DOHH2 (cell line): ENCODE data around the gene GALNT9.

Experiments
- H3F3A ChIP-seq: fragments of 200-600 bp; sonication (generic), shearing (Covaris generic); 2 replicates; pipeline ENCODE4 v1.6.0; 2016; ENCODE audit warnings: antibody characterized with exemption, mild to moderate bottlenecking; ENCODE audit not compliant: control insufficient read depth, insufficient read depth
- H3K27ac ChIP-seq: fragments of 200-600 bp; sonication (generic); 2 replicates; pipeline ENCODE4 v1.5.1; 2014; ENCODE audit warnings: low read depth, mild to moderate bottlenecking, low read length, moderate library complexity
- H3K27me3 ChIP-seq: fragments of 200-600 bp; sonication (generic); 2 replicates; pipeline ENCODE4 v1.6.1; 2014; ENCODE audit warnings: mild to moderate bottlenecking, low read length, mixed read lengths; ENCODE audit not compliant: control insufficient read depth
- H3K36me3 ChIP-seq: fragments of 200-600 bp; sonication (generic); 2 replicates; pipeline ENCODE4 v1.6.1; 2014; ENCODE audit warnings: mild to moderate bottlenecking, low read length, moderate library complexity, mixed read lengths; ENCODE audit not compliant: control insufficient read depth
- H3K4me1 ChIP-seq: fragments of 200-600 bp; sonication (generic); 2 replicates; pipeline ENCODE4 v1.6.1; 2014; ENCODE audit warnings: mild to moderate bottlenecking, low read length, mixed read lengths; ENCODE audit not compliant: control insufficient read depth
- H3K4me2 ChIP-seq: fragments of 200-600 bp; sonication (generic); 2 replicates; pipeline ENCODE4 v1.6.0; 2014; ENCODE audit warnings: mild to moderate bottlenecking, low read length, moderate library complexity
- H3K4me3 ChIP-seq: fragments of 200-600 bp; sonication (generic); 2 replicates; pipeline ENCODE4 v1.5.1; 2014; ENCODE audit warnings: mild to moderate bottlenecking, low read length, mixed read lengths
- H3K79me2 ChIP-seq: fragments of 200-600 bp; sonication (generic); 2 replicates; pipeline ENCODE4 v1.6.1; 2014; ENCODE audit warnings: mild to moderate bottlenecking, low read length, mixed read lengths; ENCODE audit not compliant: control insufficient read depth
- H3K9me2 ChIP-seq: fragments of 200-600 bp; sonication (generic); replicated peaks from 2 replicates; pipeline ENCODE4 v1.6.1; 2014; ENCODE audit warnings: mild to moderate bottlenecking, low read length, mixed read lengths; ENCODE audit not compliant: control insufficient read depth
- H3K9me3 ChIP-seq: fragments of 200-600 bp; sonication (generic); 2 replicates; pipeline ENCODE4 v1.6.1; 2014; ENCODE audit warnings: antibody characterized with exemption, low read length, mixed read lengths; ENCODE audit not compliant: control insufficient read depth, insufficient read depth
- H4K20me1 ChIP-seq: fragments of 200-600 bp; sonication (generic); 2 replicates; pipeline ENCODE4 v1.6.0; 2014; ENCODE audit warnings: low read depth, mild to moderate bottlenecking, antibody characterized with exemption, low read length, moderate library complexity; ENCODE audit not compliant: control insufficient read depth, insufficient read depth
- CTCF ChIP-seq: fragments of 200-600 bp; sonication (generic); IDR thresholded peaks from one replicate; pipeline ENCODE4 v1.5.1; 2014; ENCODE audit warnings: antibody characterized with exemption, mild to moderate bottlenecking, low read depth, low read length; ENCODE audit not compliant: poor library complexity, severe bottlenecking
- EZH2phosphoT487 ChIP-seq: fragments of 200-600 bp; sonication (generic); IDR thresholded peaks from 2 replicates; pipeline ENCODE4 v1.6.1; 2017; ENCODE audit warnings: borderline replicate concordance, mild to moderate bottlenecking, antibody characterized with exemption, low read length, moderate library complexity, mixed read lengths

The GALNT9 gene

GRCh38 chr12:132201391-132202120 lies 127.8 kb downstream of the GALNT9 start:
- Histone ChIP-seq H3K36me3 (no peaks in the 10 kb centered on the region), H3K9me2 (no peaks in the 10 kb centered on the region), H3F3A (no peaks in the 10 kb centered on the region), H3K4me2 (no peak overlapping the region), H4K20me1 (no peaks in the 10 kb centered on the region), H3K4me3 (no peak overlapping the region), H3K27me3 (peaks cover 15% of the 10 kb centered on the region; the same call in 1 of the 2 replicates), H3K4me1 (no peaks in the 10 kb centered on the region), H3K79me2 (no peaks in the 10 kb centered on the region), H3K27ac (no peak overlapping the region), H3K9me3 (no peaks in the 10 kb centered on the region)
- TF ChIP-seq CTCF (no peak), EZH2phosphoT487 (no peak)

GRCh38 chr12:132200800-132201199 lies 128.6 kb downstream of the GALNT9 start:
- H3K4me2 ChIP-seq = no peak overlapping the region
- H3K36me3 ChIP-seq = no peaks in the 10 kb centered on the region
- H3K27ac ChIP-seq = no peak overlapping the region
- no peaks in the 10 kb centered on the region for H3K9me3 ChIP-seq
- H4K20me1 ChIP-seq = no peaks in the 10 kb centered on the region
- TF ChIP-seq CTCF = no peak
- TF ChIP-seq EZH2phosphoT487 = no peak
- no peaks in the 10 kb centered on the region for H3K4me1 ChIP-seq
- H3K4me3 ChIP-seq = no peak overlapping the region
- no peaks in the 10 kb centered on the region for H3F3A ChIP-seq
- peaks cover 12% of the 10 kb centered on the region; the same call in 1 of the 2 replicates for H3K27me3 ChIP-seq
- no peaks in the 10 kb centered on the region for H3K79me2 ChIP-seq
- H3K9me2 ChIP-seq = no peaks in the 10 kb centered on the region

- H3K36me3 ChIP-seq = no peaks in the 10 kb centered on the region
Measured at GRCh38 chr12:132199526-132200319, 129.7 kb downstream of the GALNT9 start.

More at GRCh38 chr12:132199526-132200319, 129.7 kb downstream of the GALNT9 start:
- H3K4me1 ChIP-seq = no peaks in the 10 kb centered on the region
- TF ChIP-seq CTCF = no peak
- no peak for TF ChIP-seq EZH2phosphoT487
- no peaks in the 10 kb centered on the region for H4K20me1 ChIP-seq
- no peak overlapping the region for H3K27ac ChIP-seq
- no peaks in the 10 kb centered on the region for H3K9me3 ChIP-seq
- H3K4me2 ChIP-seq = no peak overlapping the region
- no peaks in the 10 kb centered on the region for H3F3A ChIP-seq
- no peak overlapping the region for H3K4me3 ChIP-seq
- peaks cover 2% of the 10 kb centered on the region; the same call in 1 of the 2 replicates for H3K27me3 ChIP-seq
- no peaks in the 10 kb centered on the region for H3K79me2 ChIP-seq
- H3K9me2 ChIP-seq = no peaks in the 10 kb centered on the region
